Central memory CD8-positive, alpha-beta T cell (primary cell): ENCODE results near the gene ZMYM1.

Experiments
- ATAC-seq: fragments of 150-1000 bp; cut with Tn5 transposase; replicated peaks from 2 replicates; pipeline ENCODE4 v1.10.0; 2022; ENCODE audit warnings: mild to moderate bottlenecking, moderate FRiP score, moderate number of reproducible peaks; ENCODE audit not compliant: poor library complexity, severe bottlenecking; ENCODE audit errors: extremely low read depth
- DNase-seq, 2 donors: peaks; one replicate each; pipeline ENCODE4 v3.0.0; 2021; ENCODE audit warnings: low spot score in 2 of 2
- H3K27ac Mint-ChIP-seq: one replicate; pipeline ENCODE4 v1.8.0; 2022; ENCODE audit warnings: low read depth, mild to moderate bottlenecking, moderate library complexity, mixed read lengths
- H3K27me3 Mint-ChIP-seq: one replicate; pipeline ENCODE4 v1.8.0; 2022; ENCODE audit warnings: mixed read lengths
- H3K36me3 Mint-ChIP-seq: one replicate; pipeline ENCODE4 v1.8.0; 2022; ENCODE audit warnings: mild to moderate bottlenecking, moderate library complexity, mixed read lengths; ENCODE audit not compliant: insufficient read depth
- H3K4me1 Mint-ChIP-seq: one replicate; pipeline ENCODE4 v1.8.0; 2022; ENCODE audit warnings: mixed read lengths
- H3K4me3 Mint-ChIP-seq: one replicate; pipeline ENCODE4 v1.8.0; 2022; ENCODE audit warnings: mild to moderate bottlenecking, moderate library complexity, mixed read lengths
- H3K9me3 Mint-ChIP-seq: one replicate; pipeline ENCODE4 v1.8.0; 2022; ENCODE audit warnings: mixed read lengths

ZMYM1 gene

DNA sequence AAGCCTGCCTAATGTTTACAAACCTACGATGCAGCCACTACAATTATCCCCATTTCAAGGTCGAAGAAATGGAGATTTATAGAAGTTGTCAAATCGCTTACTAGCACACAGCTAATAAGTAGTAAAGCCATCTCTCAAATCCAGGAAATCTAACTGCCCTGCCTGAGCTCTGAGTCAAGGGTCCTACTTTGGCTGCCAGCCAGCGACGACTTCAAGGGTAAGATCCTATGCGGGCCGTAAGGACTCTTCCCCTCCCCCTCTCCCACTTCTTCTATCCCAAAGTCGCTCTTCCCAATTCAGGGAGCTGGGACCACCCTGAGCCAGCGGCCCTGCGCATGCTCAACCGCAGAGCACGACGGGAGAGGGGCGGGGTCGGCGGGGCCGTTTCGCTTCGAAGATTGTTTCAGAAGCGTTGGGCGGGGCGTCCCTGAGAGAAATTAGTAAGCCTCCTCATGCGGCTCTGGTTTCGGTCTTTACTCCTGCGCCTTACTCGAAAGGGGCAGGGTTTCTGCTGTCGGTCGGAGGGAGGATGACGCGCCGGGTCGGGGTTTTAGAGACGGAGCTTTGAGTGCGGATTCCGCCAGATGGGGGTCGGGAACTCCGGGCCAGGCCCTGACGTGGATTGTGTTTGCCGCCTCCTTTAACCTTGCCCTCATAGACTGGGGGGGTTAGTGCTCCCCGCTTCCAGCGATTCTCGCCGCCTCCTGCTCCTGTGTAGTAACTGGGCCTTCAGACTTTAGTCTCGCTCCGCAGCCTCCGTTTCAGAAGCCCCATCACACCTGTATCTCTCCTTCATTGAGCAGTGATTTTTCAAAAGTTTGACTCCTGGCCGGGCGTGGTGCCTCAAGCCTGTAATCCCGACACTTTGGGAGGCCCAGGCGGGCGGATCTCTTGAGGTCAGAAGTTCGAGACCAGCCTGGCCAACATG is at the start of gene ZMYM1:
Gene ZMYM1, plus strand, starts transcription at position 383 of the 928 bp plus-strand sequence. CDS start 14,603 bp downstream, outside the sequence.
- peak within 1 kb of the TSS; percentile 96 for H3K27ac Mint-ChIP-seq
- peak within 1 kb of the TSS; percentile 96 for H3K4me3 Mint-ChIP-seq
- peaks cover 27% of the 10 kb centered on the region for H3K27me3 Mint-ChIP-seq
- ATAC-seq (peak; percentile 89), DNase-seq (peak; percentile 54 to 67)
- H3K9me3 Mint-ChIP-seq, result no peaks in the 10 kb centered on the region
- H3K4me1 Mint-ChIP-seq, result peaks cover 38% of the 10 kb centered on the region
- H3K36me3 Mint-ChIP-seq, result peaks cover 9% of the 10 kb centered on the region

DNA sequence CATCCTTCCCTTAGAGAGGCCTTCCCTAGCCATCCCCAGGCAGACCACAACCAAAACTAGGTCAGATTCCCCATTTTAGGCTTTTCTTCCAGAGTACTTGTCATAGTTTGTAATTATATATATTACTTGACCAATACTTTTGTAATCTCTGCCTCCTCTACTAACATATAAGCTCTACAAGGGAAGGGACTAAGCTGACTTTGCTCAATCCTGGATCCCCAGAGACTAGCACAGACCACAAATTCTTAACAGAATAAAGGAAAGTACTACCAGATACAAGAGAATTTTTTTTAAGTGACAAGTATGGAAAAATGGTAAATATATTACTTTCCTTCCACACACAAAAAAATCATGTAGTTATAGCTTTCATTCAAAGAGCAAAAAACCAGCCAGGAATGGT is 49.4 kb upstream of the ZMYM1 start:
- Mint-ChIP-seq H3K27ac (no peak overlapping the region), H3K9me3 (no peaks in the 10 kb centered on the region), H3K4me3 (peak overlapping the region; percentile 96), H3K27me3 (no peaks in the 10 kb centered on the region), H3K4me1 (peaks cover 47% of the 10 kb centered on the region), H3K36me3 (peaks cover 18% of the 10 kb centered on the region)
- no peak for ATAC-seq
- no peak for DNase-seq

DNA sequence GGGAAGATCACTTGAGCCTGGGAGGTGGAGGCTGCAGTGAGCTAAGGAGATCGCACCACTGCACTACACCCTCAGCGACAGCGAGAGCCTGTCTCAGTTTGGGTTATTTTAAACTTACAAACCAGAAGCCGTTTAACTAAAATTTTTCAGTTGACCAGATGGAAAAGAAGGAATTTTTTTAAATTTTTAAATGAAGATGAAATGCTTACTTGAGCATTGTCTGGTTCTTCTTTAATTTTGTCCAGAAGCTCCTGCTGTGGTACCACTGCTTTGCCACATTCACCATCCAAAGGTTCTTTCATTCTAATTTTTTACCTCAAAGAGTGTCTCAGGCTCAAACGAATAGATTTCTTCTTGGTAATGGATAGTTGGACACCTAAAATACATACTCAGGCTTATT is 48.8 kb upstream of the ZMYM1 start:
- no peaks in the 10 kb centered on the region for H3K9me3 Mint-ChIP-seq
- peak overlapping the region; percentile 96 for H3K4me3 Mint-ChIP-seq
- no peaks in the 10 kb centered on the region for H3K27me3 Mint-ChIP-seq
- H3K36me3 Mint-ChIP-seq, result peaks cover 18% of the 10 kb centered on the region
- ATAC-seq (no peak), DNase-seq (no peak)
- H3K4me1 Mint-ChIP-seq, result peaks cover 46% of the 10 kb centered on the region
- H3K27ac Mint-ChIP-seq, result peak overlapping the region; percentile 95

DNA sequence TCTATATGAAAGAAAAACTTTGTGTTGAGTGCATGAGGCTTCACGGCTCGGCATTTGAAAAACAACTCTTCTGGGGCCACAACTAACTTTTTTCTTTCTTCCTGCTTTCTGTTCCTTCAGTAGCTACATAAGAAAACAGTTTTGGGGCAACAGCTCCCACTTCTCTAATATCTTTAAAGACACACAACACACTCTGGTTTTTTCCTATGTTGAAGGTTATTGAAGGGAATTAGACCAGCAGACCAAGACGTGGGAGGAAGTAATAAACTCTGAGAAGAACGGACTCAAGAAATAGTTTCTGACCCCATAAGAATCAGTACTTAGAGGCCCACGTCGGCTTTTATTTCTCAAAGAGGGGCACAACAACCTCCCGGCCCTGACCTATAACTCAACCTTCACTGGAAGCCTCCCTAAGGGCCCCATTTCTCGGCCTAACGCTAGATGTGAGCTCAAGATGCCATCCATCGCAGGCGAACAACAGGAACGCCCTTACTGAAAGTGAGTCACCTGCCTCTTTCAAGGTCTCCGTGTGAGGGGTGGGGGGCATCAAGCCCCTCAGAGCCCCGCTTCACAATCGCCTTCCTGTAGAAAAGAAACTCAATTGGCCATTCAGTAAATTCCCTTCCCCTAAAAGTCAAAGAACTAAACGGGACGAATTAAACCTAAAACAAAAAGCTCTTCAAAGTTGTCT is 48.3 kb upstream of the ZMYM1 start:
- Mint-ChIP-seq H3K9me3 (no peaks in the 10 kb centered on the region), H3K27ac (peak overlapping the region; percentile 95), H3K4me3 (peak overlapping the region; percentile 96), H3K27me3 (no peaks in the 10 kb centered on the region), H3K36me3 (peaks cover 18% of the 10 kb centered on the region), H3K4me1 (peaks cover 41% of the 10 kb centered on the region)
- ATAC-seq (peak; percentile 17), DNase-seq (peak in 1 of 2 donors; percentile 9)

DNA sequence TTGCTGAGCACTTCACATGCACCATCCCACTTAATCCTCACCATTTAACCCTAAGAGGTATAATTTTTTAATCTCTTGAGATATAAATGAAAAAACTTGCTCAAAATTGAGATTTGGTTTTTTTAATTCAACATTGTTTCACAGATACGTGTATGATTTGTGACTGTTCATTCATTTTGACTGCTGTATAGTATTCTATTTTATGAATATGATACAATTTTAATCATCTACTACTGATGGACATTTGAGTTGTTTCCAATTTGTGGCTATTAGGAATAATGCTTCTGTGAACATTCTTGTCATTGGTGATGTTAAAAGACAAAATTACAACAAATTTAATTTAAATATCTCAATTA is 46.8 kb upstream of the ZMYM1 start:
- ATAC-seq, result no peak
- no peak overlapping the region for H3K27ac Mint-ChIP-seq
- H3K27me3 Mint-ChIP-seq, result no peaks in the 10 kb centered on the region
- H3K36me3 Mint-ChIP-seq, result peaks cover 12% of the 10 kb centered on the region
- peak overlapping the region; percentile 96 for H3K4me3 Mint-ChIP-seq
- peaks cover 32% of the 10 kb centered on the region for H3K4me1 Mint-ChIP-seq
- no peak for DNase-seq
- H3K9me3 Mint-ChIP-seq, result no peaks in the 10 kb centered on the region

DNA sequence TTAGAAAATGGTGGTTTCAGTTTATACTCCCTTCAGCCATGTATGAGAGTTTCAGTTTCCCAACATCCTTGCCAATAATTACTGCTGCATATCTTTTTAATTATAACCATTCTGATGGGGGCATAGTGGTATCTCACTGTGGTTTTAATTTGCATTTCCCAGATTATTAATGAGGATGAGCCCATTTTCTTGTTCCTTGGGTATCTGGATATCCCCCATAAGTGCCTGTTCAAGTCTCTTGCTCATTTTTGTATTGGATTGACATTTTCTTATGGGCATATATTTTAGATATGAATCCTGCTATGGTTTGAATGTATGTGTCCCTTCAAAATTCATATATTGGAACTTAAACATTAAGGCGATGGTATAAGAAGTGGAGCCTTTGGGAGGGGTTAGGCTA is 45.8 kb upstream of the ZMYM1 start:
- no peak overlapping the region for H3K4me3 Mint-ChIP-seq
- no peak for ATAC-seq
- H3K36me3 Mint-ChIP-seq, result peaks cover 10% of the 10 kb centered on the region

DNA sequence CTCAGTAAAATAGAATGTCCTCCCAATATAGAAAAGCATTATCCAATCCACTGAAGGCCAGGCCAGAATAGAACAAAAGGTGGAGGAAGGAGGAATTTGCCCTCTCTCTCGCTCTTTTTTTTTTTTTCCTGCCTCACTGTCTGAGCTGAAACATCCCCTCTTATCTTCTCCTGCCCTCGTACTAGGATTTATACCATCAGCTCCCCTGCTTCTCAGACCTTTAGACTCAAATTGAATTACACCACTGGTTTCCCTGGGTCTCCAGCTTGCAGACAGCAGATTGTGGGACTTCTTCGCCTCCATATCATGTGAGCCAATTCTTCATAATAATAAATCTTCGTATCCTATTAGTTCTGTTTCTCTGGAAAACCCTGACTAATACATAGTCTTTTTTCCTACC is 42.6 kb upstream of the ZMYM1 start:
- H3K4me1 Mint-ChIP-seq, result peaks cover 1% of the 10 kb centered on the region
- H3K27me3 Mint-ChIP-seq, result no peaks in the 10 kb centered on the region
- H3K4me3 Mint-ChIP-seq, result no peak overlapping the region
- peaks cover 5% of the 10 kb centered on the region for H3K36me3 Mint-ChIP-seq
- no peak for ATAC-seq
- no peak overlapping the region for H3K27ac Mint-ChIP-seq
- no peaks in the 10 kb centered on the region for H3K9me3 Mint-ChIP-seq
- no peak for DNase-seq

More for the DNA sequence above, 45.8 kb upstream of the ZMYM1 start:
- DNase-seq, result no peak
- no peaks in the 10 kb centered on the region for H3K9me3 Mint-ChIP-seq
- H3K27ac Mint-ChIP-seq, result no peak overlapping the region
- peaks cover 26% of the 10 kb centered on the region for H3K4me1 Mint-ChIP-seq
- H3K27me3 Mint-ChIP-seq, result no peaks in the 10 kb centered on the region

DNA sequence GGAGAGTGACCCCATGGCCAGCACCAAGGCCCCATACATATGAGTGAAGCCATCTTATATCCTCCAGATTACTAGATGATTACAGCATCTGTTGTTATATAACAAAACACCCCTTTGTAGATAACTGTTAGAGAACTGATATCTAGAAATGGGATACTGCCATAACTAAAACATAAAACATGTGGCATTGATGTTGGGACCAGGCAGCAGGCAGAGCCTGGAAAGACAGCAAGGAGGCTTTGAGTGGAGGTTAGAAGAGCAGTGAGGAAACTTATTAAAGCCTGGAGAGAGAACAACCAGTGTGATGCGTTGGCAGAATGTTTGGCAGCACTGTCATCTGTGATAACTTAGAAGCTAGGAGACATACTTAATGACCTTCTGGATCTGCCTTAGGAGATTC is 42.0 kb upstream of the ZMYM1 start:
- ATAC-seq (no peak), DNase-seq (no peak)
- H3K27me3 Mint-ChIP-seq, result no peaks in the 10 kb centered on the region
- no peaks in the 10 kb centered on the region for H3K4me1 Mint-ChIP-seq
- H3K36me3 Mint-ChIP-seq, result peaks cover under 1% of the 10 kb centered on the region
- H3K4me3 Mint-ChIP-seq, result no peak overlapping the region
- H3K27ac Mint-ChIP-seq, result no peak overlapping the region
- no peaks in the 10 kb centered on the region for H3K9me3 Mint-ChIP-seq

DNA sequence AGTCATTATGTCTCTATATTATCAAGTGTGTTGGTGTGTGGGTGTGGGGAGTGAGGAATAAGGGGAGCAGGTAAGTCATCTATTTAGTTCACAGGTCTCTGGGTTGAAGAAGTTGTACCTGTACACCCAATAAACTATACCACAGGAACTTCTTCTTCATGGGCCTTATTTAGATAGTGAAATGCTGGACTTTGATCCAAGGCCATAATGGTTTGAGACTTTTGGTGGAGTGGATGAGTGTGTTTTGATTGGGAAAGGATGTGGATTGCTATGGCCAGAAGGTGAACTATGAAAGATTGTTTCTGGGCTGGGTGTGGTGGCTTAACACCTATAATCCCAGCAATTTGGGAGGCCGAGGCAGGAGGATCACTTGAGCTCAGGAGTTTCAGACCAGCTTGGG is 40.5 kb upstream of the ZMYM1 start:
- DNase-seq (no peak), ATAC-seq (no peak)
- Mint-ChIP-seq H3K9me3 (no peaks in the 10 kb centered on the region), H3K4me1 (no peaks in the 10 kb centered on the region), H3K27ac (no peak overlapping the region), H3K27me3 (no peaks in the 10 kb centered on the region), H3K36me3 (no peaks in the 10 kb centered on the region), H3K4me3 (no peak overlapping the region)

DNA sequence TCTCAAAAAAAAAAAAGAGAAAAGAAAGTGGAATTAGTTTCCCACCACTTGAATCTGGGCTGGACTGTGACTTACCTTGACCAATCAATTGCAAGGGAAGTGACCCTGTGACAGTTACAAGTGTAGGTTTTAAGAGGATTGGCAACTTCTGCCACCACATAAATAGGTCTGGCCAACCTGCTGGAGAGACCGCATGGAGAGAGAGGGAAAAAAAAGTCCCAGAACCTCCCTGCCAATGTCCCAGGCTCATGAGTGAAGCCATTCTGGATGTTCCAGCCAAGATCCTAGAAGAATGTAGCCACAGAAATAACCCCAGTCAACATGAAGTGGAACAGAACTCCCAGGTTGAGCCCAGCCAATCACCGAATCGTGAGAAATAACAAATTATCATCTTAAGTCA is 35.7 kb upstream of the ZMYM1 start:
- Mint-ChIP-seq H3K4me1 (no peaks in the 10 kb centered on the region), H3K36me3 (no peaks in the 10 kb centered on the region), H3K9me3 (no peaks in the 10 kb centered on the region), H3K27ac (no peak overlapping the region), H3K4me3 (no peak overlapping the region), H3K27me3 (no peaks in the 10 kb centered on the region)
- no peak for ATAC-seq
- DNase-seq, result no peak

DNA sequence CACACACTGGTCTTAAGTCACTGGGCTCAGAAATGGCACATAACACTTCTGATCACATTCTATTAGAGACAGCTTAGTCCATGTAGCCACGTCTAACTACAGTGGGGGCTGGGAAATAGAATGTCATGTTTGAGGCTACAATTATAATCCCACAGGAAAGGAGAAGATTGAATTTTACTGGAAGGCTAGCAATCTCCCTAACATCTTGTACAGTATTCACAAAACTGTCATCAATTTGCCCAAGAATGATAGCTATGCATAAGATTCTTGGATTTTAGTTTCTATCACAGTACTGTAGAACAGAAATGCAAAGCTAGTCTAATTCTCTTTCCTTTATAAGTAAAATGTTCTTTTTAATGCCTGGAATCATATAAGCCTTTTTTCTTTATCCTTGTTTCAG is 34.8 kb upstream of the ZMYM1 start:
- DNase-seq (no peak), ATAC-seq (no peak)
- no peaks in the 10 kb centered on the region for H3K9me3 Mint-ChIP-seq
- no peaks in the 10 kb centered on the region for H3K27me3 Mint-ChIP-seq
- H3K27ac Mint-ChIP-seq, result no peak overlapping the region
- no peak overlapping the region for H3K4me3 Mint-ChIP-seq
- no peaks in the 10 kb centered on the region for H3K4me1 Mint-ChIP-seq
- no peaks in the 10 kb centered on the region for H3K36me3 Mint-ChIP-seq

DNA sequence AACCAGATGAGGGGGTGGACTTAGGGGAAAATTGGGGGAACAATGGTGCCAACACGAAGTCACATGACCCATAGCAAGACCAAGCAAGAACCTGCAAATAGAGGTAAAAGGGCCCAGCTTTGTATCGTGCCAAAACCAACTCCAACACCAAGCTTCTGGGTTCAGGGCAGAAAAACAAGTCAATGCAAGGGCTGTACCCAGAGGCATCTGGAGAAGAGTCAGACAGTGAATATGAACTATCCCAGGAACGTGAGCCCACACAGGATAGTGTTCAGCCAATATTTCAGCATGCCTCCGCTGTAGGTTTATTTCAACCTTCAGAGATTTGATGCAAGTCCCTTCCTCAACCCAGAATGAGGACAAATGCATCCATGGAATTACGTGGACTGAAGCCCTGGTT is 32.5 kb upstream of the ZMYM1 start:
- DNase-seq (no peak), ATAC-seq (no peak)
- no peak overlapping the region for H3K27ac Mint-ChIP-seq
- H3K4me3 Mint-ChIP-seq, result no peak overlapping the region
- H3K27me3 Mint-ChIP-seq, result no peaks in the 10 kb centered on the region
- H3K4me1 Mint-ChIP-seq, result no peaks in the 10 kb centered on the region
- no peaks in the 10 kb centered on the region for H3K9me3 Mint-ChIP-seq
- H3K36me3 Mint-ChIP-seq, result no peaks in the 10 kb centered on the region
